ENCODE results near the gene LRRC42.

LRRC42 gene

GRCh38 chr1:54016343-54017282 lies 70.5 kb downstream of the LRRC42 start:
- DNase-seq = peak in 5 of 42 donors; percentile 3 to 28 (median 6)
- intact Hi-C loops (cut with DNase I) = no loop called here
